ENCODE measurements around the gene HOXD9. TPM values are rescaled to one million over a fixed set of nuclear protein-coding genes. Genes with fewer than 3 reads are reported as not detected.
A peak's percentile ranks its signal among the peaks of the same experiment; 100 is the strongest.

The HOXD9 gene
- total RNA-seq, 1 donor from 2014 or later = 23.8 TPM

- peak in 1 of 2 donors; percentile 59 for DNase-seq (ENCODE audit: low read depth in 2 of 2)
These were observed 1.8 kb downstream of the HOXD9 start for GRCh38 chr2:176124110-176124946.

- peak in 1 of 2 donors; percentile 50 for DNase-seq (ENCODE audit: low read depth in 2 of 2)
These were observed 2.6 kb downstream of the HOXD9 start for GRCh38 chr2:176124947-176125771.

GRCh38 chr2:176125772-176126054 is 3.2 kb downstream of the HOXD9 start:
- peak in 1 of 2 donors; percentile 66 for DNase-seq (ENCODE audit: low read depth in 2 of 2)

GRCh38 chr2:176126929-176127773 is 4.6 kb downstream of the HOXD9 start:
- DNase-seq (ENCODE audit: low read depth in 2 of 2) = peak; percentile 68 to 93

GRCh38 chr2:176127774-176128072 is 5.2 kb downstream of the HOXD9 start:
- no peak for DNase-seq (ENCODE audit: low read depth in 2 of 2)

- DNase-seq (ENCODE audit: low read depth in 2 of 2) = peak in 1 of 2 donors; percentile 65
These were observed 5.9 kb downstream of the HOXD9 start for GRCh38 chr2:176128172-176128981.

- DNase-seq (ENCODE audit: low read depth in 2 of 2) = peak; percentile 64 to 98
These were observed 6.7 kb downstream of the HOXD9 start, which contains the start of gene HOXD8 for GRCh38 chr2:176128982-176129796. TSS of gene HOXD8 (plus strand) at chr2:176129705. CDS start at chr2:176130367, 662 bp downstream.

- no peak for DNase-seq (ENCODE audit: low read depth in 2 of 2)
These were observed 7.3 kb downstream of the HOXD9 start for GRCh38 chr2:176129813-176130146.

- peak; percentile 33 to 86 for DNase-seq (ENCODE audit: low read depth in 2 of 2)
These were observed 7.8 kb downstream of the HOXD9 start for GRCh38 chr2:176130147-176130956.

- DNase-seq (ENCODE audit: low read depth in 2 of 2) = peak in 1 of 2 donors; percentile 52
These were observed 8.7 kb downstream of the HOXD9 start for GRCh38 chr2:176130957-176131847.

- no peak for DNase-seq (ENCODE audit: low read depth in 2 of 2)
These were observed 9.3 kb downstream of the HOXD9 start for GRCh38 chr2:176131848-176132158.

GRCh38 chr2:176132205-176133171 is 10.0 kb downstream of the HOXD9 start:
- peak; percentile 12 to 79 for DNase-seq (ENCODE audit: low read depth in 2 of 2)

GRCh38 chr2:176133389-176133788 is 10.9 kb downstream of the HOXD9 start:
- DNase-seq (ENCODE audit: low read depth in 2 of 2) = peak in 1 of 2 donors; percentile 33

- peak in 1 of 2 donors; percentile 39 for DNase-seq (ENCODE audit: low read depth in 2 of 2)
These were observed 11.5 kb downstream of the HOXD9 start for GRCh38 chr2:176134035-176134434.

GRCh38 chr2:176135035-176135440 is 12.5 kb downstream of the HOXD9 start:
- DNase-seq (ENCODE audit: low read depth in 2 of 2) = peak in 1 of 2 donors; percentile 72

- DNase-seq (ENCODE audit: low read depth in 2 of 2) = peak; percentile 28 to 84
These were observed 14.1 kb downstream of the HOXD9 start for GRCh38 chr2:176136374-176137251.
